ENCODE measurements around the gene ADAT1.

The ADAT1 gene

GRCh38 chr16:75572864-75573542, 50.1 kb downstream of the ADAT1 start:
- H2AFZ ChIP-seq (ENCODE audit: low read depth, low read length): no peak overlapping the region
- peaks cover 35% of the 10 kb centered on the region for H3K79me2 ChIP-seq (ENCODE audit: insufficient read depth, low read length)
- H3K9ac ChIP-seq (ENCODE audit: low read depth, low read length): no peak overlapping the region
- H3K36me3 ChIP-seq (ENCODE audit: insufficient read depth, low read length): peaks cover 94% of the 10 kb centered on the region
- no peak for ATAC-seq (ENCODE audit: insufficient read depth, low read depth)
- H4K20me1 ChIP-seq (ENCODE audit: insufficient read depth, low read length): peaks cover 36% of the 10 kb centered on the region
- DNase-seq: no peak
- no peak overlapping the region for H3K27ac ChIP-seq (ENCODE audit: low read length)
- no peak overlapping the region for H3K4me2 ChIP-seq (ENCODE audit: insufficient read depth, low read length)
- H3K9me3 ChIP-seq (ENCODE audit: insufficient read depth, low read length, severe bottlenecking): no peaks in the 10 kb centered on the region
- peaks cover 8% of the 10 kb centered on the region; the same call in 1 of the 2 replicates for H3K4me1 ChIP-seq (ENCODE audit: insufficient read depth, low read length)
- TF ChIP-seq CTCF (IDR thresholded peaks at IDR 0.05; ENCODE audit: borderline replicate concordance, extremely low read depth, low read length, poor library complexity, severe bottlenecking) (no peak), EZH2 (IDR thresholded peaks at IDR 0.05; ENCODE audit: borderline replicate concordance, low read depth, low read length, severe bottlenecking) (no peak)
- H3K27me3 ChIP-seq (ENCODE audit: insufficient read depth, low read length, poor library complexity): no peaks in the 10 kb centered on the region
- no peak overlapping the region for H3K4me3 ChIP-seq (ENCODE audit: low read depth in 1 of 2, low read length in 2 of 2)

GRCh38 chr16:75570396-75571065, 52.5 kb downstream of the ADAT1 start:
- H4K20me1 ChIP-seq (ENCODE audit: insufficient read depth, low read length): peaks cover 45% of the 10 kb centered on the region
- TF ChIP-seq EZH2 (IDR thresholded peaks at IDR 0.05; ENCODE audit: borderline replicate concordance, low read depth, low read length, severe bottlenecking) (no peak), CTCF (IDR thresholded peaks at IDR 0.05; ENCODE audit: borderline replicate concordance, extremely low read depth, low read length, poor library complexity, severe bottlenecking) (no peak)
- peaks cover 53% of the 10 kb centered on the region for H3K79me2 ChIP-seq (ENCODE audit: insufficient read depth, low read length)
- H3K9me3 ChIP-seq (ENCODE audit: insufficient read depth, low read length, severe bottlenecking): no peaks in the 10 kb centered on the region
- peaks cover 26% of the 10 kb centered on the region for H3K4me1 ChIP-seq (ENCODE audit: insufficient read depth, low read length)
- no peak for DNase-seq
- H3K4me3 ChIP-seq (ENCODE audit: low read depth in 1 of 2, low read length in 2 of 2): no peak overlapping the region
- no peak overlapping the region for H3K4me2 ChIP-seq (ENCODE audit: insufficient read depth, low read length)
- peaks cover 77% of the 10 kb centered on the region for H3K36me3 ChIP-seq (ENCODE audit: insufficient read depth, low read length)
- no peaks in the 10 kb centered on the region for H3K27me3 ChIP-seq (ENCODE audit: insufficient read depth, low read length, poor library complexity)
- no peak for ATAC-seq (ENCODE audit: insufficient read depth, low read depth)
- no peak overlapping the region for H3K9ac ChIP-seq (ENCODE audit: low read depth, low read length)
- no peak overlapping the region for H2AFZ ChIP-seq (ENCODE audit: low read depth, low read length)
- no peak overlapping the region for H3K27ac ChIP-seq (ENCODE audit: low read length)

- no peak overlapping the region for H3K9ac ChIP-seq (ENCODE audit: low read depth, low read length)
- TF ChIP-seq CTCF (IDR thresholded peaks at IDR 0.05; ENCODE audit: borderline replicate concordance, extremely low read depth, low read length, poor library complexity, severe bottlenecking) (no peak), EZH2 (IDR thresholded peaks at IDR 0.05; ENCODE audit: borderline replicate concordance, low read depth, low read length, severe bottlenecking) (no peak)
- peaks cover 30% of the 10 kb centered on the region for H4K20me1 ChIP-seq (ENCODE audit: insufficient read depth, low read length)
- no peak overlapping the region for H2AFZ ChIP-seq (ENCODE audit: low read depth, low read length)
- H3K4me1 ChIP-seq (ENCODE audit: insufficient read depth, low read length): peaks cover 35% of the 10 kb centered on the region
- H3K4me3 ChIP-seq (ENCODE audit: low read depth in 1 of 2, low read length in 2 of 2): no peak overlapping the region
- no peak for DNase-seq
- no peaks in the 10 kb centered on the region for H3K9me3 ChIP-seq (ENCODE audit: insufficient read depth, low read length, severe bottlenecking)
- peaks cover 54% of the 10 kb centered on the region for H3K36me3 ChIP-seq (ENCODE audit: insufficient read depth, low read length)
- no peak overlapping the region for H3K27ac ChIP-seq (ENCODE audit: low read length)
- no peaks in the 10 kb centered on the region for H3K27me3 ChIP-seq (ENCODE audit: insufficient read depth, low read length, poor library complexity)
- H3K79me2 ChIP-seq (ENCODE audit: insufficient read depth, low read length): peaks cover 43% of the 10 kb centered on the region
- ATAC-seq (ENCODE audit: insufficient read depth, low read depth): no peak
- peak overlapping the region; percentile 99; the same call in 1 of the 2 replicates for H3K4me2 ChIP-seq (ENCODE audit: insufficient read depth, low read length)
Measured at GRCh38 chr16:75567911-75568310, 55.2 kb downstream of the ADAT1 start.

Measured in DND-41 (cell line).